Cardiac septum (tissue), 1 donor: ENCODE measurements around the gene CPD. TPM values are rescaled to one million over a fixed set of nuclear protein-coding genes. Genes with fewer than 3 reads are reported as not detected.

ENCODE experiments used
- total RNA-seq: library from RNA; stranded (reverse); fragmentation: NEBNext Ultra II Directional; extraction: Animal tissue kit (Norgen Biotek cat#: 25700); gene quantifications from one replicate; pipeline ENCODE4 v1.2.1, GENCODE V29; 2021
- donor health status: DM: no; HTN: no; CAD: no.

CPD gene
- total RNA-seq, 1 donor from 2014 or later: 20.7 TPM

Other genes starting within 250 kb of the CPD start
- 0.70 TPM for gene SLC6A4, start 143.2 kb upstream of the CPD start, total RNA-seq
- gene BLMH, start 87.0 kb upstream of the CPD start, total RNA-seq: 14.1 TPM
- gene TMIGD1, start 44.9 kb upstream of the CPD start, total RNA-seq: not detected
- gene GOSR1, start 98.5 kb downstream of the CPD start, total RNA-seq: 35.3 TPM